OCI-LY3 (cell line): Measurements from ENCODE around the gene BABAM2.

Source experiments
- H2AFZ ChIP-seq: fragments of 200-600, 300-600 bp; shearing (Covaris generic); 2 replicates; pipeline ENCODE4 v1.6.0; 2014; ENCODE audit warnings: antibody characterized with exemption, low read depth, low read length
- H3K27ac ChIP-seq: fragments of 200-600, 300-600 bp; sonication (generic); 2 replicates; pipeline ENCODE4 v1.5.1; 2014; ENCODE audit warnings: mild to moderate bottlenecking, low read length, moderate library complexity, mixed read lengths
- H3K27me3 ChIP-seq: fragments of 200-600, 300-600 bp; sonication (generic); 2 replicates; pipeline ENCODE4 v1.6.1; 2014; ENCODE audit warnings: low read depth, low read length, mixed read lengths
- H3K36me3 ChIP-seq: fragments of 200-600, 300-600 bp; sonication (generic); replicated peaks from 2 replicates; pipeline ENCODE3; 2014; ENCODE audit warnings: low read depth, low read length, mixed read lengths
- H3K4me1 ChIP-seq: fragments of 300-600, 200-600 bp; sonication (generic); 2 replicates; pipeline ENCODE4 v1.6.1; 2014; ENCODE audit warnings: low read length, mixed read lengths
- H3K4me2 ChIP-seq: fragments of 200-600, 300-600 bp; sonication (generic); 2 replicates; pipeline ENCODE4 v1.6.1; 2014; ENCODE audit warnings: low read length, mixed read lengths
- H3K4me3 ChIP-seq: fragments of 300-600, 200-600 bp; sonication (generic); 2 replicates; pipeline ENCODE4 v1.5.1; 2014; ENCODE audit warnings: antibody characterized with exemption, mild to moderate bottlenecking, low read length, moderate library complexity
- H3K79me2 ChIP-seq: fragments of 300-600, 200-600 bp; shearing (Covaris generic); 2 replicates; pipeline ENCODE4 v1.6.1; 2014; ENCODE audit warnings: mild to moderate bottlenecking, low read length, mixed read lengths
- H3K9ac ChIP-seq: fragments of 300-600, 200-600 bp; shearing (Covaris generic); 2 replicates; pipeline ENCODE4 v1.6.0; 2014; ENCODE audit warnings: mild to moderate bottlenecking, low read length, moderate library complexity
- H3K9me3 ChIP-seq: fragments of 200-600, 300-600 bp; shearing (Covaris generic); 2 replicates; pipeline ENCODE4 v1.6.1; 2014; ENCODE audit warnings: low read length, mixed read lengths; ENCODE audit not compliant: insufficient read depth
- H4K20me1 ChIP-seq: fragments of 200-600, 300-600 bp; sonication (generic); 2 replicates; pipeline ENCODE4 v1.6.1; 2016; ENCODE audit warnings: low read length, mixed read lengths; ENCODE audit not compliant: insufficient read depth
- CTCF ChIP-seq: fragments of 200-600, 300-600 bp; sonication (generic); IDR thresholded peaks from 2 replicates; pipeline ENCODE4 v1.5.1; 2014; ENCODE audit warnings: antibody characterized with exemption, low read length, low read depth
- EZH2phosphoT487 ChIP-seq: fragments of 200-600 bp; shearing (Covaris generic); IDR thresholded peaks from 2 replicates; pipeline ENCODE4 v1.6.1; 2018; ENCODE audit warnings: antibody characterized with exemption, mixed run types, low read depth

The BABAM2 gene

GRCh38 chr2:28366496-28367282 is 476.2 kb downstream of the BABAM2 start:
- Histone ChIP-seq H3K27me3 (peaks cover 17% of the 10 kb centered on the region; the same call in 1 of the 2 replicates), H3K79me2 (no peaks in the 10 kb centered on the region), H4K20me1 (no peaks in the 10 kb centered on the region), H3K4me3 (no peak overlapping the region), H3K9me3 (no peaks in the 10 kb centered on the region), H3K4me2 (no peak overlapping the region), H3K4me1 (peaks cover 16% of the 10 kb centered on the region), H3K36me3 (no peaks in the 10 kb centered on the region), H3K27ac (no peak overlapping the region), H3K9ac (no peak overlapping the region), H2AFZ (no peak overlapping the region)
- TF ChIP-seq CTCF (no peak), EZH2phosphoT487 (no peak)

- Histone ChIP-seq H2AFZ (no peak overlapping the region), H3K27ac (no peak overlapping the region), H3K27me3 (peaks cover 17% of the 10 kb centered on the region), H3K79me2 (no peaks in the 10 kb centered on the region), H3K4me2 (no peak overlapping the region), H3K4me1 (peaks cover 16% of the 10 kb centered on the region), H3K36me3 (no peaks in the 10 kb centered on the region), H3K9ac (no peak overlapping the region), H3K4me3 (no peak overlapping the region), H3K9me3 (no peaks in the 10 kb centered on the region), H4K20me1 (no peaks in the 10 kb centered on the region)
- no peak for TF ChIP-seq EZH2phosphoT487
- TF ChIP-seq CTCF = no peak
These were observed 477.3 kb downstream of the BABAM2 start for GRCh38 chr2:28367667-28368356.

GRCh38 chr2:28368357-28368798 is 477.8 kb downstream of the BABAM2 start:
- H3K4me3 ChIP-seq = no peak overlapping the region
- no peak for TF ChIP-seq EZH2phosphoT487
- no peaks in the 10 kb centered on the region for H3K36me3 ChIP-seq
- H3K9ac ChIP-seq = no peak overlapping the region
- no peaks in the 10 kb centered on the region for H4K20me1 ChIP-seq
- no peak overlapping the region for H3K4me2 ChIP-seq
- H3K27ac ChIP-seq = no peak overlapping the region
- no peaks in the 10 kb centered on the region for H3K79me2 ChIP-seq
- no peaks in the 10 kb centered on the region for H3K9me3 ChIP-seq
- peaks cover 16% of the 10 kb centered on the region for H3K4me1 ChIP-seq
- H3K27me3 ChIP-seq = peaks cover 21% of the 10 kb centered on the region
- H2AFZ ChIP-seq = no peak overlapping the region

GRCh38 chr2:28369358-28369757 is 478.8 kb downstream of the BABAM2 start:
- peaks cover 25% of the 10 kb centered on the region for H3K27me3 ChIP-seq
- TF ChIP-seq CTCF = no peak
- no peak for TF ChIP-seq EZH2phosphoT487

More at GRCh38 chr2:28369358-28369757, 478.8 kb downstream of the BABAM2 start:
- Histone ChIP-seq H3K4me1 (peaks cover 16% of the 10 kb centered on the region), H3K79me2 (no peaks in the 10 kb centered on the region), H4K20me1 (no peaks in the 10 kb centered on the region), H3K4me2 (no peak overlapping the region), H3K4me3 (no peak overlapping the region), H3K9ac (no peak overlapping the region), H3K36me3 (no peaks in the 10 kb centered on the region), H3K9me3 (no peaks in the 10 kb centered on the region), H3K27ac (no peak overlapping the region), H2AFZ (no peak overlapping the region)
